SK-N-SH (cell line): ENCODE results near the gene AREL1. TPM values are rescaled to one million over a fixed set of nuclear protein-coding genes. Genes with fewer than 3 reads are reported as not detected.

Source experiments
- CTCF ChIA-PET: fragments of 300-600, 350-600 bp; formaldehyde crosslinking; extraction: SDS; loops from one replicate; lab custom pipeline; 2021; lab: Yijun Ruan, JAX
- POLR2A ChIA-PET: fragments of 350-600 bp; sonication (Branson Sonifier 250); formaldehyde crosslinking; extraction: SDS; loops from one replicate; lab custom pipeline; 2020; ENCODE audit warnings: antibody characterized with exemption, inconsistent platforms; lab: Yijun Ruan, JAX
- DNase-seq: peaks from one replicate; pipeline ENCODE4 v3.0.0; 2012
- H2AFZ ChIP-seq: fragments of 200-600 bp; sonication (generic); 2 replicates; pipeline ENCODE4 v1.8.1; 2016; ENCODE audit warnings: antibody characterized with exemption, mild to moderate bottlenecking, low read depth
- H3F3A ChIP-seq: fragments of 200-600 bp; sonication (generic); replicated peaks from 2 replicates; pipeline ENCODE3; 2016; ENCODE audit warnings: antibody characterized with exemption, mild to moderate bottlenecking; ENCODE audit not compliant: insufficient read depth
- H3K27ac ChIP-seq, 2 experiments: fragments of 200-500 bp in 1 of 2; fragments of 200-600 bp in 1 of 2; sonication (Bioruptor generic) in 1 of 2; sonication (generic), shearing (Covaris generic) in 1 of 2; 2 replicates each; pipeline versions ENCODE4 v1.5.1 to v1.6.1; 2014 to 2016; ENCODE audit warnings: low read depth in 2 of 2, inconsistent platforms in 1 of 2, low read length in 1 of 2, mild to moderate bottlenecking in 1 of 2, mixed read lengths in 1 of 2
- H3K27me3 ChIP-seq: fragments of 200-600 bp; sonication (generic), shearing (Covaris generic); 2 replicates; pipeline ENCODE4 v1.6.1; 2016; ENCODE audit warnings: mixed run types; ENCODE audit not compliant: insufficient read depth
- H3K36me3 ChIP-seq, 2 experiments: fragments of 200-500 bp in 1 of 2; fragments of 200-600 bp in 1 of 2; sonication (Bioruptor generic) in 1 of 2; sonication (generic) in 1 of 2; replicated peaks in 1 of 2; 2 replicates each; pipeline versions ENCODE3 to v1.5.1; 2014 to 2016; ENCODE audit warnings: low read length in 1 of 2, mild to moderate bottlenecking in 1 of 2; ENCODE audit not compliant: insufficient read depth in 2 of 2, control insufficient read depth in 1 of 2
- H3K4me1 ChIP-seq, 2 experiments: fragments of 200-500 bp in 1 of 2; fragments of 200-600 bp in 1 of 2; sonication (Bioruptor generic) in 1 of 2; sonication (generic), shearing (Covaris generic) in 1 of 2; 2 replicates each; pipeline versions ENCODE4 v1.5.1 to v1.6.1; 2014 to 2016; ENCODE audit warnings: low read depth in 1 of 2, low read length in 1 of 2, mixed run types in 1 of 2; ENCODE audit not compliant: insufficient read depth in 2 of 2, control insufficient read depth in 1 of 2
- H3K4me2 ChIP-seq: fragments of 200-600 bp; sonication (generic), shearing (Covaris generic); 2 replicates; pipeline ENCODE4 v1.6.1; 2017; ENCODE audit warnings: mixed run types
- H3K4me3 ChIP-seq, 2 experiments: fragments of 200-500 bp in 1 of 2; fragments of 200-600 bp in 1 of 2; sonication (Bioruptor generic) in 1 of 2; sonication (generic), shearing (Covaris generic) in 1 of 2; 2 replicates each; pipeline versions ENCODE4 v1.5.1 to v1.8.1; 2014 to 2016; ENCODE audit warnings: low read depth in 2 of 2, inconsistent platforms in 1 of 2, low read length in 1 of 2, mild to moderate bottlenecking in 1 of 2, mixed read lengths in 1 of 2, moderate library complexity in 1 of 2
- H3K79me2 ChIP-seq: fragments of 200-600 bp; sonication (generic); 2 replicates; pipeline ENCODE4 v1.8.1; 2017; ENCODE audit warnings: mild to moderate bottlenecking; ENCODE audit not compliant: insufficient read depth
- H3K9ac ChIP-seq: fragments of 200-600 bp; sonication (generic); 2 replicates; pipeline ENCODE4 v1.6.1; 2017; ENCODE audit warnings: mixed run types
- H3K9me2 ChIP-seq: fragments of 200-600 bp; sonication (generic); 2 replicates; pipeline ENCODE4 v1.6.1; 2017; ENCODE audit warnings: mixed run types
- H3K9me3 ChIP-seq: fragments of 200-600 bp; sonication (generic); 2 replicates; pipeline ENCODE4 v1.6.1; 2017; ENCODE audit warnings: mixed run types, mild to moderate bottlenecking, moderate library complexity
- H4K20me1 ChIP-seq: fragments of 200-600 bp; sonication (generic); 2 replicates; pipeline ENCODE4 v1.6.1; 2017; ENCODE audit warnings: mild to moderate bottlenecking, mixed run types; ENCODE audit not compliant: insufficient read depth
- CTCF ChIP-seq: fragments of 200-600 bp; sonication (generic); IDR thresholded peaks from 2 replicates; pipeline ENCODE4 v1.6.1; 2017; ENCODE audit warnings: antibody characterized with exemption, mild to moderate bottlenecking, moderate library complexity
- ELF1 ChIP-seq: IDR thresholded peaks from 2 replicates; pipeline ENCODE4 v1.4.0; 2012
- EZH2phosphoT487 ChIP-seq: fragments of 200-600 bp; sonication (generic); IDR thresholded peaks from 2 replicates; pipeline ENCODE4 v1.6.1; 2017; ENCODE audit warnings: low read depth, mixed run types, mild to moderate bottlenecking, antibody characterized with exemption, moderate library complexity, borderline replicate concordance
- FOSL2 ChIP-seq: IDR thresholded peaks from 2 replicates; pipeline ENCODE4 v1.4.0; 2012; ENCODE audit warnings: low read depth, mild to moderate bottlenecking, moderate library complexity, borderline replicate concordance
- FOXM1 ChIP-seq: IDR thresholded peaks from 2 replicates; pipeline ENCODE4 v1.4.0; 2012; ENCODE audit warnings: low read depth, mild to moderate bottlenecking
- NFIC ChIP-seq: IDR thresholded peaks from 2 replicates; pipeline ENCODE4 v1.4.0; 2012; ENCODE audit warnings: borderline replicate concordance
- NRF1 ChIP-seq: IDR thresholded peaks from 2 replicates; pipeline ENCODE4 v1.6.1; 2012; ENCODE audit warnings: low read depth, mild to moderate bottlenecking, low read length
- POLR2AphosphoS5 ChIP-seq: IDR thresholded peaks from 2 replicates; pipeline ENCODE4 v1.6.1; 2012; ENCODE audit warnings: low read depth, low read length
- RAD21 ChIP-seq: IDR thresholded peaks from 2 replicates; pipeline ENCODE4 v1.6.1; 2012; ENCODE audit warnings: mild to moderate bottlenecking, low read length
- RCOR1 ChIP-seq: fragments of 150-350 bp; IDR thresholded peaks from 2 replicates; pipeline ENCODE4 v1.6.1; 2017; ENCODE audit warnings: antibody characterized with exemption, low read length
- RFX5 ChIP-seq: IDR thresholded peaks from 2 replicates; pipeline ENCODE4 v1.6.1; 2012; ENCODE audit warnings: mild to moderate bottlenecking, improper control_type of control experiment, low read length
- RXRA ChIP-seq: IDR thresholded peaks from 2 replicates; pipeline ENCODE4 v1.4.0; 2012; ENCODE audit warnings: low read depth, mild to moderate bottlenecking, borderline replicate concordance
- SIN3A ChIP-seq: IDR thresholded peaks from 2 replicates; pipeline ENCODE4 v1.6.1; 2012; ENCODE audit warnings: low read depth, mild to moderate bottlenecking, low read length, moderate library complexity, borderline replicate concordance
- TAF1 ChIP-seq: IDR thresholded peaks from 2 replicates; pipeline ENCODE4 v1.6.1; 2012; ENCODE audit warnings: low read depth, mild to moderate bottlenecking, low read length, moderate library complexity, borderline replicate concordance
- TCF12 ChIP-seq: IDR thresholded peaks from 2 replicates; pipeline ENCODE4 v1.4.0; 2012
- TEAD4 ChIP-seq: IDR thresholded peaks from 2 replicates; pipeline ENCODE4 v1.4.0; 2012; ENCODE audit warnings: mild to moderate bottlenecking, borderline replicate concordance; ENCODE audit not compliant: insufficient read depth
- YY1 ChIP-seq: IDR thresholded peaks from 2 replicates; pipeline ENCODE4 v1.4.0; 2012; ENCODE audit warnings: low read depth, mild to moderate bottlenecking
- ZBTB33 ChIP-seq: IDR thresholded peaks from 2 replicates; pipeline ENCODE4 v1.4.0; 2012; ENCODE audit warnings: low read depth, borderline replicate concordance
- WGBS: methylation state at CpG from one replicate; pipeline ENCODE4 v1.1.6; 2017; ENCODE audit warnings: low lambda C conversion rate; 5-methylcytosine and 5-hydroxymethylcytosine counted together
- polyA plus RNA-seq, 3 experiments: library from polyadenylated mRNA; depleted of rRNA; stranded (reverse); fragments of >200 nt; gene quantifications; 2 replicates each; pipeline ENCODE4 v1.2.3, GENCODE V29; 2012
- TF ChIP-seq, protein P1 (sequence below): fragments of 150-350 bp; IDR thresholded peaks from 2 replicates; pipeline ENCODE4 v1.6.1; 2017; ENCODE audit warnings: antibody characterized with exemption, low read length, low read depth, borderline replicate concordance
- TF ChIP-seq, protein P2 (sequence below): IDR thresholded peaks from 2 replicates; pipeline ENCODE4 v1.4.0; 2012; ENCODE audit warnings: low read depth

Gene AREL1
- polyA plus RNA-seq, 1 of the 3 experiments (the other 2 are of a cell fraction) = 35.1 TPM

- H3K9me2 ChIP-seq = no peaks in the 10 kb centered on the region
- H3K9me3 ChIP-seq = no peaks in the 10 kb centered on the region
- no peaks in the 10 kb centered on the region for H3K27me3 ChIP-seq
- H3K79me2 ChIP-seq = no peaks in the 10 kb centered on the region
- no peaks in the 10 kb centered on the region for H4K20me1 ChIP-seq
- CTCF ChIA-PET = interaction anchor here (0.7 to 3.6 kb wide), 4 partner anchors 30 to 167 kb away, joined by 3 to 17 read pairs (median 4); partner anchors contain the start of gene LTBP2
- no peak overlapping the region for H2AFZ ChIP-seq
- H3F3A ChIP-seq = peaks cover 15% of the 10 kb centered on the region
- 94% methylated on average over 13 of the region's 13 CpGs for WGBS
- no peak overlapping the region for H3K4me2 ChIP-seq
- H3K4me1 ChIP-seq = peaks cover 21 to 29% of the 10 kb centered on the region in 2 experiments
- DNase-seq = no peak
- TF ChIP-seq ZBTB33 (no peak), POLR2AphosphoS5 (no peak), RXRA (no peak)
- TF ChIP-seq, all 33 proteins: peak for 0
- no peak overlapping the region for H3K4me3 ChIP-seq
- H3K9ac ChIP-seq = no peak overlapping the region
- H3K36me3 ChIP-seq = no peaks in the 10 kb centered on the region
- no peak overlapping the region for H3K27ac ChIP-seq
- POLR2A ChIA-PET = no interaction called here
Measured at GRCh38 chr14:74645756-74646470, 67.0 kb downstream of the AREL1 start.

DNA sequence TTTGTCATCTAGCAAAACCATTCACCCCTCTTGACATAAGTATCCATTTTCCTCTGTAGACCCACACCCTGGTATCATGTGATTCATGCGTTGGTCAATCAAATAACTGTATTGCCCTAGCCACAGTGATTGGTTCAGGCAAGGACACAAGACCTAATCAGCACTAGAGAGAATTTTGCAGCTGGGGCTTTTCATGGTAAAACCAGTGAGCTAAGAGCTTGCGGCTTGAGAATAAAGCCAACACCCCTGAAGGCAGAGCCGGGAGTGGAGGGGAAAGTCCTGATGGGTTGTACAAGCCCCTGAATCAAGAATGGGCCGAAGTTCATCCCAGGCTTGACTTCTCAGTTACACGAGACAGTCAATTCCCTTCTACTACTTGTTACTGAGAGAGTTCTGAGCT, 67.6 kb downstream of the AREL1 start:
- ChIA-PET POLR2A (interaction anchor here (0.7 kb wide), 1 partner anchor 250 kb away, joined by 3 read pairs; no protein-coding TSS in a partner anchor), CTCF (interaction anchor here (1.1 to 3.6 kb wide), 3 partner anchors 33 to 166 kb away, joined by 3 to 17 read pairs (median 4); partner anchors contain the start of gene LTBP2)
- no peaks in the 10 kb centered on the region for H4K20me1 ChIP-seq
- no peaks in the 10 kb centered on the region for H3K9me2 ChIP-seq
- H3K4me2 ChIP-seq = no peak overlapping the region
- H3K36me3 ChIP-seq = no peaks in the 10 kb centered on the region
- H3F3A ChIP-seq = peaks cover 11% of the 10 kb centered on the region
- DNase-seq = no peak
- no peaks in the 10 kb centered on the region for H3K9me3 ChIP-seq
- H3K27ac ChIP-seq = no peak overlapping the region
- peaks cover 21 to 29% of the 10 kb centered on the region in 2 experiments for H3K4me1 ChIP-seq
- no peaks in the 10 kb centered on the region for H3K79me2 ChIP-seq
- H3K27me3 ChIP-seq = no peaks in the 10 kb centered on the region
- no peak overlapping the region for H3K4me3 ChIP-seq
- no peak overlapping the region for H3K9ac ChIP-seq
- no peak overlapping the region for H2AFZ ChIP-seq
- TF ChIP-seq RFX5 (no peak), NFIC (no peak), TCF12 (no peak), TEAD4 (no peak), RCOR1 (no peak), POLR2AphosphoS5 (no peak), RXRA (no peak), CTCF (no peak), FOXM1 (no peak), SIN3A (no peak), NRF1 (no peak), YY1 (no peak), FOSL2 (no peak), RAD21 (no peak), TAF1 (no peak), ELF1 (no peak), ZBTB33 (no peak), EZH2phosphoT487 (no peak)
- TF ChIP-seq, protein P1, sequence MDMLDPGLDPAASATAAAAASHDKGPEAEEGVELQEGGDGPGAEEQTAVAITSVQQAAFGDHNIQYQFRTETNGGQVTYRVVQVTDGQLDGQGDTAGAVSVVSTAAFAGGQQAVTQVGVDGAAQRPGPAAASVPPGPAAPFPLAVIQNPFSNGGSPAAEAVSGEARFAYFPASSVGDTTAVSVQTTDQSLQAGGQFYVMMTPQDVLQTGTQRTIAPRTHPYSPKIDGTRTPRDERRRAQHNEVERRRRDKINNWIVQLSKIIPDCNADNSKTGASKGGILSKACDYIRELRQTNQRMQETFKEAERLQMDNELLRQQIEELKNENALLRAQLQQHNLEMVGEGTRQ = no peak
- TF ChIP-seq, protein P2, sequence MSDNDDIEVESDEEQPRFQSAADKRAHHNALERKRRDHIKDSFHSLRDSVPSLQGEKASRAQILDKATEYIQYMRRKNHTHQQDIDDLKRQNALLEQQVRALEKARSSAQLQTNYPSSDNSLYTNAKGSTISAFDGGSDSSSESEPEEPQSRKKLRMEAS = no peak
- 87% methylated on average over 5 of the region's 5 CpGs for WGBS
